Subcutaneous abdominal adipose tissue (tissue), 5 donors: Measurements from ENCODE around the gene LRRK1.

Experiments
- H3K27ac ChIP-seq: one replicate; pipeline ENCODE4 v1.7.0; 2013; ENCODE audit warnings: low read depth, mild to moderate bottlenecking, inconsistent platforms, low read length, moderate library complexity
- H3K27me3 ChIP-seq, 5 donors: one replicate each; pipeline ENCODE4 v1.7.0; 2013; ENCODE audit warnings: low read length in 5 of 5, inconsistent platforms in 1 of 5; ENCODE audit not compliant: control insufficient read depth in 5 of 5, insufficient read depth in 4 of 5
- H3K36me3 ChIP-seq, 5 donors: one replicate each; pipeline ENCODE4 v1.7.0; 2013; ENCODE audit warnings: low read length in 5 of 5; ENCODE audit not compliant: control insufficient read depth in 5 of 5, insufficient read depth in 5 of 5
- H3K4me1 ChIP-seq, 5 donors: one replicate each; pipeline ENCODE4 v1.7.0; 2013; ENCODE audit warnings: low read length in 5 of 5, mild to moderate bottlenecking in 3 of 5, moderate library complexity in 1 of 5; ENCODE audit not compliant: control insufficient read depth in 5 of 5, insufficient read depth in 5 of 5
- H3K4me3 ChIP-seq, 5 donors: one replicate each; pipeline ENCODE4 v1.7.0; 2013; ENCODE audit warnings: low read length in 5 of 5, low read depth in 1 of 5
- H3K9ac ChIP-seq, 5 donors: one replicate each; pipeline ENCODE4 v1.7.0; 2013; ENCODE audit warnings: low read length in 5 of 5, mild to moderate bottlenecking in 4 of 5, moderate library complexity in 3 of 5
- H3K9me3 ChIP-seq, 5 donors: one replicate each; pipeline ENCODE4 v1.7.0; 2013; ENCODE audit warnings: low read length in 5 of 5; ENCODE audit not compliant: control insufficient read depth in 5 of 5
- donor health status: healthy.
- donor health status: healthy.
- donor health status: healthy.
- donor health status: healthy.
- donor health status: healthy.

LRRK1 gene

GRCh38 chr15:101050623-101051290, 131.6 kb downstream of the LRRK1 start:
- Histone ChIP-seq H3K27me3 (no peaks in the 10 kb centered on the region), H3K27ac (no peak overlapping the region), H3K4me3 (no peak overlapping the region), H3K9me3 (no peaks in the 10 kb centered on the region), H3K9ac (no peak overlapping the region), H3K36me3 (peaks cover 0 to 92% (median 49%) of the 10 kb centered on the region in 5 donors), H3K4me1 (no peaks in the 10 kb centered on the region)

DNA sequence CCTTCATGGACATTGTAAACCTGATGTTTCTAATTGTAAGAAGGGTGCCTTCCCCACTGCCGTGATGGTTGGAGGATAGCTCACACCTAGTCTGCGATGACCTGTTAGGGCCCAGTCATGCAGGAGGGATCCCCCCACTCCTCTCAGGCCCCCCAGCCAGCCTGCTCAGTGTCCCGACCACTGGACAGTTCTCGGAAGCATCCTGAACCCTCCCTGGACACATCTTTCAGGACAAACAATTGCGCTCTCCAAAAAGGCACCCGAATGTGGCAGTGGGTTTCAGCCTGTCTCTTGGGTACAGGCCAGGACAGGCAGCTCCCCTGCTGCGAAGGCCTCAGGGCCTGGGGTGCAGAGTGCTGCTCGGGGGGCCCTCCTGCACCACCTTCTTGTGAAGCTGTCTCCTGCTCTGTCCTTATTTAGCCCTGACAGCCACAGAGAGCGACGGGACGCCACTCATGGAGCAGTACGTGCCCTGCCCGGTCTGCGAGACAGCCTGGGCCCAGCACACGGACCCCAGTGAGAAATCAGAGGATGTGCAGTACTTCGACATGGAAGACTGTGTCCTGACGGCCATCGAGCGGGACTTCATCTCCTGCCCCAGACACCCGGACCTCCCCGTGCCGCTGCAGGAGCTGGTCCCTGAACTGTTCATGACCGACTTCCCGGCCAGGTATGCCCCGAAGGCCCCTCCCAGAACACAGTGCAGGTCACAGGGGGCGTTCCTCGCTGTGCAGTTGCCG, 132.3 kb downstream of the LRRK1 start:
- Histone ChIP-seq H3K9ac (no peak overlapping the region), H3K4me3 (no peak overlapping the region), H3K36me3 (peaks cover 6 to 90% (median 46%) of the 10 kb centered on the region in 5 donors), H3K27me3 (no peaks in the 10 kb centered on the region), H3K9me3 (no peaks in the 10 kb centered on the region), H3K4me1 (no peaks in the 10 kb centered on the region), H3K27ac (no peak overlapping the region)

DNA sequence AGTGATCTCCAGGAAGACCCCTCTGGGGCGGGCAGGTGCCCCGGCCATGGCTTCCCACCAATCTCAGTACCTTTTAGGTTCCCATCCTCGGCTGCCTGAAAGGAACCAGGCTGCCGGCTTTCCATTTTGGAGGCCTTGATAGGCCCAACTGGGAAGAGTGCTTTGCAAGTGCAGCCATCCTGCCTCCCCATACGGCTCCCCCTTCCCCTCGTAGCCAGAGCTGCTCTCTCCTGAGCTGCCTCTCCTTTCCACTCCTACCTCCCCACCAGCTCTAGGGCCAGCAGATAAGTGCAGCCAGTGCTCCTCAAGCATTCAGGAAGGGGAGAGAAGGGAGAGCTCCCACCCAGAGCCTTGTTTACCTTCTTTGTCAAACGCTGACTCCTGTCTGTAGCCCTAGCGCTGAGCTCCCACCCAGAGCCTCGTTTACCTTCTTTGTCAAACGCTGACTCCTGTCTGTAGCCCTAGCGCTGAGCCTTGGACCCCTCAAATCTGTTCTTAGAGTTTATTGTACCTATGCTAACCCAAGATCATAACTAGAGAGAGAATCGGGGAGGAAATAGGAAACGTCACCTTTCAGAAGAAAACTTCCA, 133.0 kb downstream of the LRRK1 start:
- no peak overlapping the region for H3K27ac ChIP-seq
- H3K4me3 ChIP-seq = no peak overlapping the region
- peaks cover 7 to 92% (median 49%) of the 10 kb centered on the region in 5 donors for H3K36me3 ChIP-seq
- peaks cover 0 to 5% (median 0%) of the 10 kb centered on the region in 5 donors for H3K4me1 ChIP-seq
- H3K9ac ChIP-seq = no peak overlapping the region
- H3K27me3 ChIP-seq = no peaks in the 10 kb centered on the region
- H3K9me3 ChIP-seq = no peaks in the 10 kb centered on the region

DNA sequence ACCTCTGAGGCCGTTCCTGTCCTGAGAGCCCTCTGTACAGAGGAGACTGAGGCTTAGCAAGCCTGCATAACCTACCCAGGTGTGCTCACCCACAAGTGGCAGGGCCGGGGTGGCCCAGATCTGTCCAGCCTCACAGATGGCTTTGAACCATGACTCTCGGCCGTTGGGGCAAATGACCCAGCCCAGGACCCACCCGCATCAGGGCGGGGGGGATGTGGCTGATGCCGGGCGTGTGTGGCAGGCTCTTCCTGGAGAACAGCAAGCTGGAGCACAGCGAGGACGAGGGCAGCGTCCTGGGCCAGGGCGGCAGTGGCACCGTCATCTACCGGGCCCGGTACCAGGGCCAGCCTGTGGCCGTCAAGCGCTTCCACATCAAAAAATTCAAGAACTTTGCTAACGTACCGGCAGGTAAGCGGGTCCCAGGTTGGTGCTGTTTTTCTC, 133.5 kb downstream of the LRRK1 start:
- no peak overlapping the region for H3K4me3 ChIP-seq
- no peak overlapping the region for H3K27ac ChIP-seq
- peaks cover 0 to 6% (median 0%) of the 10 kb centered on the region in 5 donors for H3K4me1 ChIP-seq
- H3K9ac ChIP-seq = no peak overlapping the region
- no peaks in the 10 kb centered on the region for H3K27me3 ChIP-seq
- H3K36me3 ChIP-seq = peaks cover 7 to 92% (median 48%) of the 10 kb centered on the region in 5 donors
- no peaks in the 10 kb centered on the region for H3K9me3 ChIP-seq

DNA sequence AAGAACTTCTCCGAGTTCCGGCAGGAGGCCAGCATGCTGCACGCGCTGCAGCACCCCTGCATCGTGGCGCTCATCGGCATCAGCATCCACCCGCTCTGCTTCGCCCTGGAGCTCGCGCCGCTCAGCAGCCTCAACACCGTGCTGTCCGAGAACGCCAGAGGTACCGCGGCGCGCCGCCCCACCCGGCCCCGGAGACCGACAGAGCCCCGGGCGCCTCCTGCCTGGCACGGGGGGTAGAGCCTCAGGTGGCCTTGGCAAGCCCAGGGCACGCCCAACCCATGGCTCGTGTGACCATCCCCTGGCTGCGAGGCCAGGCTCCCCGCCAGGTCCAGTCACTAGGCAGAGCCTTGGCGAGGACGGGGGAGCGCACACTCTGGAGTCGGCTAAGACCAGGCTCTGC, 134.1 kb downstream of the LRRK1 start:
- H3K36me3 ChIP-seq = peaks cover 7 to 97% (median 53%) of the 10 kb centered on the region in 5 donors

DNA sequence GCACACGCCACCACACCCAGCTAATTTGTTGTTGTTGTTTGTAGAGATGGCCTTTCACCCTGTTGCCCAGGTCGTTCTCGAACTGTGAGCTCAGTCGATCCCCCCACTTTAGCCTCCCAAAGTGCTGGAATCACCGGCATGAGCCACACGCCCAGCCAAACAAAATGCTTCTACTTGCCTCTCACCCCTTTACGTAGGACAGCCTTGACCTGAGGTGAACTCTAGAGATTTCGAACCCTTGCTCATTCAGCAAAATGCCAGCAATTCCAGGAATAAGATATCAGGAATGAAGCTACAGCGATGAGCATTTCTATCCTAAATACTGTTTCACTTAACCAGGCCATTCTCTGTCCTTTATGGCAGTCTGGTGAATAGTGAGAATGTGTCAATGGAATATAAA, 135.0 kb downstream of the LRRK1 start:
- Histone ChIP-seq H3K4me3 (no peak overlapping the region), H3K4me1 (peaks cover 0 to 6% (median 0%) of the 10 kb centered on the region in 5 donors), H3K9ac (no peak overlapping the region), H3K27me3 (no peaks in the 10 kb centered on the region), H3K9me3 (no peaks in the 10 kb centered on the region), H3K27ac (no peak overlapping the region), H3K36me3 (peaks cover 7 to 96% (median 52%) of the 10 kb centered on the region in 5 donors)

More for the DNA sequence above, 134.1 kb downstream of the LRRK1 start:
- H3K27ac ChIP-seq = no peak overlapping the region
- H3K9me3 ChIP-seq = no peaks in the 10 kb centered on the region
- no peak overlapping the region for H3K9ac ChIP-seq
- peaks cover 0 to 6% (median 0%) of the 10 kb centered on the region in 5 donors for H3K4me1 ChIP-seq
- no peaks in the 10 kb centered on the region for H3K27me3 ChIP-seq
- H3K4me3 ChIP-seq = no peak overlapping the region

GRCh38 chr15:101054991-101055390, 135.8 kb downstream of the LRRK1 start:
- no peak overlapping the region for H3K9ac ChIP-seq
- no peaks in the 10 kb centered on the region for H3K9me3 ChIP-seq
- H3K36me3 ChIP-seq = peaks cover 9 to 96% (median 56%) of the 10 kb centered on the region in 5 donors
- H3K4me1 ChIP-seq = peaks cover 0 to 6% (median 0%) of the 10 kb centered on the region in 5 donors
- H3K4me3 ChIP-seq = no peak overlapping the region
- H3K27me3 ChIP-seq = no peaks in the 10 kb centered on the region
- H3K27ac ChIP-seq = no peak overlapping the region

DNA sequence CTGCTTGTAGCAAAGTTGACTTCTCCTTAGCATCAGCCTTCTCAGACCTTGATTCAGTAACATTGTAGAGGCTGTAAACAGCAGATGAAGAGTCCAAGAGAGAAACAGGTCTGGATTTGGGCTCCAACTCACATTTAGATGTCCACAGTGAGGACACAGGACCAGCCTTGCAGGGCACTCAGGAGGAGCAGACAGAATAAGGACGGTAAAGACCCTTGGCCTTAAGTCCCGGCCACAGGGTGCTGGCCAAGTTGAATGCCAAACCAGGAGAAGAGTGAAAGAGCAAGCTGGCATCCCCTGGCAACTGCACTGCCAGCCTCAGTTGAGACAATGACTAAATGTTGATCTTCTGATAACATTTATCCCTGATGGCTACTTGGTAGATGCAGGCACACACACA, 136.3 kb downstream of the LRRK1 start:
- H3K4me3 ChIP-seq = no peak overlapping the region
- H3K27ac ChIP-seq = no peak overlapping the region
- no peaks in the 10 kb centered on the region for H3K27me3 ChIP-seq
- peaks cover 0 to 6% (median 0%) of the 10 kb centered on the region in 5 donors for H3K4me1 ChIP-seq
- H3K36me3 ChIP-seq = peaks cover 9 to 93% (median 57%) of the 10 kb centered on the region in 5 donors
- H3K9me3 ChIP-seq = no peaks in the 10 kb centered on the region
- no peak overlapping the region for H3K9ac ChIP-seq

- Histone ChIP-seq H3K4me3 (no peak overlapping the region), H3K4me1 (peaks cover 0 to 6% (median 0%) of the 10 kb centered on the region in 5 donors), H3K27ac (no peak overlapping the region), H3K36me3 (peaks cover 9 to 92% (median 63%) of the 10 kb centered on the region in 5 donors), H3K27me3 (no peaks in the 10 kb centered on the region), H3K9me3 (no peaks in the 10 kb centered on the region), H3K9ac (no peak overlapping the region)
Observed at GRCh38 chr15:101056366-101057334, 137.5 kb downstream of the LRRK1 start.
